HL-60 (cell line): Measurements from ENCODE around the gene LRP10.
A peak's percentile ranks its signal among the peaks of the same experiment; 100 is the strongest.
"Not testable (repeated sequence)": the region's sequence is repeated elsewhere in the genome, so short reads cannot be mapped to it uniquely, and the experiment has no call there.

Experiments
- DNase-seq, 2 experiments: peaks; one replicate each; pipeline ENCODE4 v3.0.0-alpha.2; 2010 to 2020; ENCODE audit warnings: low read depth in 1 of 2, low spot score in 1 of 2
- H3K27ac ChIP-seq: fragments of 250-450 bp; sonication (Bioruptor Pico); replicated peaks from 2 replicates; pipeline ENCODE4 v1.5.1; 2020; ENCODE audit warnings: mild to moderate bottlenecking, moderate library complexity
- H3K27me3 ChIP-seq: fragments of 250-450 bp; sonication (Bioruptor Pico); 2 replicates; pipeline ENCODE4 v1.5.1; 2021; ENCODE audit warnings: mild to moderate bottlenecking, moderate library complexity; ENCODE audit not compliant: insufficient read depth, poor library complexity, severe bottlenecking
- H3K4me3 ChIP-seq: replicated peaks from 2 replicates; pipeline ENCODE4 v1.5.1; 2011; ENCODE audit warnings: mild to moderate bottlenecking, control low read depth, low read length; ENCODE audit not compliant: insufficient read depth
- GABPA ChIP-seq: IDR thresholded peaks from 2 replicates; pipeline ENCODE4 v1.6.1; 2012; ENCODE audit warnings: low read depth
- POLR2AphosphoS5 ChIP-seq: IDR thresholded peaks from 2 replicates; pipeline ENCODE4 v1.6.1; 2012; ENCODE audit warnings: low read depth
- SPI1 ChIP-seq: IDR thresholded peaks from 2 replicates; pipeline ENCODE4 v1.6.1; 2012; ENCODE audit warnings: low read depth, mild to moderate bottlenecking, borderline replicate concordance
- TF ChIP-seq, protein P1 (sequence below): IDR thresholded peaks from 2 replicates; pipeline ENCODE4 v1.6.1; 2012; ENCODE audit warnings: low read depth; ENCODE audit not compliant: insufficient replicate concordance
- TF ChIP-seq, protein P2 (sequence below): IDR thresholded peaks from one replicate; pipeline ENCODE4 v1.5.1; 2011; ENCODE audit warnings: low read length, control low read depth, inconsistent platforms; ENCODE audit not compliant: insufficient read depth

Gene LRP10

GRCh38 chr14:22849212-22849819 is 22.2 kb upstream of the LRP10 start:
- no peak overlapping the region for H3K4me3 ChIP-seq
- TF ChIP-seq, protein P1, sequence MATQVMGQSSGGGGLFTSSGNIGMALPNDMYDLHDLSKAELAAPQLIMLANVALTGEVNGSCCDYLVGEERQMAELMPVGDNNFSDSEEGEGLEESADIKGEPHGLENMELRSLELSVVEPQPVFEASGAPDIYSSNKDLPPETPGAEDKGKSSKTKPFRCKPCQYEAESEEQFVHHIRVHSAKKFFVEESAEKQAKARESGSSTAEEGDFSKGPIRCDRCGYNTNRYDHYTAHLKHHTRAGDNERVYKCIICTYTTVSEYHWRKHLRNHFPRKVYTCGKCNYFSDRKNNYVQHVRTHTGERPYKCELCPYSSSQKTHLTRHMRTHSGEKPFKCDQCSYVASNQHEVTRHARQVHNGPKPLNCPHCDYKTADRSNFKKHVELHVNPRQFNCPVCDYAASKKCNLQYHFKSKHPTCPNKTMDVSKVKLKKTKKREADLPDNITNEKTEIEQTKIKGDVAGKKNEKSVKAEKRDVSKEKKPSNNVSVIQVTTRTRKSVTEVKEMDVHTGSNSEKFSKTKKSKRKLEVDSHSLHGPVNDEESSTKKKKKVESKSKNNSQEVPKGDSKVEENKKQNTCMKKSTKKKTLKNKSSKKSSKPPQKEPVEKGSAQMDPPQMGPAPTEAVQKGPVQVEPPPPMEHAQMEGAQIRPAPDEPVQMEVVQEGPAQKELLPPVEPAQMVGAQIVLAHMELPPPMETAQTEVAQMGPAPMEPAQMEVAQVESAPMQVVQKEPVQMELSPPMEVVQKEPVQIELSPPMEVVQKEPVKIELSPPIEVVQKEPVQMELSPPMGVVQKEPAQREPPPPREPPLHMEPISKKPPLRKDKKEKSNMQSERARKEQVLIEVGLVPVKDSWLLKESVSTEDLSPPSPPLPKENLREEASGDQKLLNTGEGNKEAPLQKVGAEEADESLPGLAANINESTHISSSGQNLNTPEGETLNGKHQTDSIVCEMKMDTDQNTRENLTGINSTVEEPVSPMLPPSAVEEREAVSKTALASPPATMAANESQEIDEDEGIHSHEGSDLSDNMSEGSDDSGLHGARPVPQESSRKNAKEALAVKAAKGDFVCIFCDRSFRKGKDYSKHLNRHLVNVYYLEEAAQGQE = no peak
- TF ChIP-seq POLR2AphosphoS5 (no peak), GABPA (no peak), SPI1 (no peak)
- TF ChIP-seq, protein P2, sequence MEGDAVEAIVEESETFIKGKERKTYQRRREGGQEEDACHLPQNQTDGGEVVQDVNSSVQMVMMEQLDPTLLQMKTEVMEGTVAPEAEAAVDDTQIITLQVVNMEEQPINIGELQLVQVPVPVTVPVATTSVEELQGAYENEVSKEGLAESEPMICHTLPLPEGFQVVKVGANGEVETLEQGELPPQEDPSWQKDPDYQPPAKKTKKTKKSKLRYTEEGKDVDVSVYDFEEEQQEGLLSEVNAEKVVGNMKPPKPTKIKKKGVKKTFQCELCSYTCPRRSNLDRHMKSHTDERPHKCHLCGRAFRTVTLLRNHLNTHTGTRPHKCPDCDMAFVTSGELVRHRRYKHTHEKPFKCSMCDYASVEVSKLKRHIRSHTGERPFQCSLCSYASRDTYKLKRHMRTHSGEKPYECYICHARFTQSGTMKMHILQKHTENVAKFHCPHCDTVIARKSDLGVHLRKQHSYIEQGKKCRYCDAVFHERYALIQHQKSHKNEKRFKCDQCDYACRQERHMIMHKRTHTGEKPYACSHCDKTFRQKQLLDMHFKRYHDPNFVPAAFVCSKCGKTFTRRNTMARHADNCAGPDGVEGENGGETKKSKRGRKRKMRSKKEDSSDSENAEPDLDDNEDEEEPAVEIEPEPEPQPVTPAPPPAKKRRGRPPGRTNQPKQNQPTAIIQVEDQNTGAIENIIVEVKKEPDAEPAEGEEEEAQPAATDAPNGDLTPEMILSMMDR = no peak
- DNase-seq = no peak
- H3K27ac ChIP-seq = no peak overlapping the region
- H3K27me3 ChIP-seq = no peaks in the 10 kb centered on the region

GRCh38 chr14:22850944-22851764 is 20.4 kb upstream of the LRP10 start:
- DNase-seq = peak; percentile 73 to 85
- Histone ChIP-seq H3K27me3 (no peaks in the 10 kb centered on the region), H3K4me3 (no peak overlapping the region), H3K27ac (peak overlapping the region; percentile 43)
- TF ChIP-seq GABPA (no peak), SPI1 (no peak), POLR2AphosphoS5 (no peak)
- TF ChIP-seq, protein P1 = no peak
- TF ChIP-seq, protein P2 = no peak

GRCh38 chr14:22852178-22852577 is 19.4 kb upstream of the LRP10 start:
- not testable (repeated sequence) for H3K27ac ChIP-seq, H3K4me3 ChIP-seq, H3K27me3 ChIP-seq, DNase-seq

DNA sequence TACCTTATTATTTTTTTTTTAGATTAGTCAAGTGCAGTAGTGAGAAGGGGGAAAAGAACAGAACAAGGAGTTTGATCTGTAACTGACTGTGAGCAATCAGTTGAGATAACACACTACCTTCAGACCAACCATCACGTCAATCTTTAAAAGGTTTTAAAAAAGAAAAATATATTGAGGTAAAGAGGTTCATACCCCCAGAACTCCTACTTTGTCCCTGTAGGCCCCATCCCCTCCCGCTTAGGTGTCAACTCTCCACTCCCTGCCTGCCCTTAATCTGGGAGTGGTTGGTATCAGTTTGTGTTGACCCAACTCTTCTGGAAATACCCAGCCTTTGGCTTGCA is 19.0 kb upstream of the LRP10 start:
- DNase-seq = no peak
- Histone ChIP-seq H3K27me3 (no peaks in the 10 kb centered on the region), H3K27ac (no peak overlapping the region), H3K4me3 (no peak overlapping the region)
- TF ChIP-seq, protein P1 = no peak
- TF ChIP-seq GABPA (no peak), POLR2AphosphoS5 (no peak), SPI1 (no peak)
- TF ChIP-seq, protein P2 = no peak
